GM23338 (cell line): ENCODE measurements around the gene SMIM21. TPM values are rescaled to one million over a fixed set of nuclear protein-coding genes. Genes with fewer than 3 reads are reported as not detected.

Source experiments
- ATAC-seq: fragments of 200-7000 bp; cut with Tn5 transposase; 3 replicates; pipeline ENCODE4 v1.9.1; 2020
- DNase-seq: peaks from one replicate; pipeline ENCODE4 v3.0.0-alpha.2; 2015; ENCODE audit warnings: low spot score
- H2AFZ ChIP-seq: fragments of 200-600 bp; sonication (generic); 2 replicates; pipeline ENCODE4 v1.8.0; 2016; ENCODE audit warnings: antibody characterized with exemption, mild to moderate bottlenecking, moderate library complexity
- H3F3A ChIP-seq: fragments of 200-600 bp; sonication (generic); replicated peaks from 2 replicates; pipeline ENCODE4 v1.8.0; 2017; ENCODE audit warnings: antibody characterized with exemption, mixed run types, low read depth
- H3K27ac ChIP-seq: fragments of 200-600 bp; sonication (generic); 2 replicates; pipeline ENCODE4 v1.6.1; 2016; ENCODE audit warnings: low read depth
- H3K27me3 ChIP-seq: fragments of 200-600 bp; sonication (generic); 2 replicates; pipeline ENCODE4 v1.8.0; 2016; ENCODE audit warnings: mild to moderate bottlenecking, mixed run types, moderate library complexity; ENCODE audit not compliant: insufficient read depth
- H3K36me3 ChIP-seq: fragments of 200-600 bp; sonication (generic); 2 replicates; pipeline ENCODE4 v1.8.0; 2016; ENCODE audit warnings: mild to moderate bottlenecking; ENCODE audit not compliant: insufficient read depth
- H3K4me1 ChIP-seq: fragments of 200-600 bp; sonication (generic); 2 replicates; pipeline ENCODE4 v1.8.0; 2016; ENCODE audit warnings: mild to moderate bottlenecking, moderate library complexity; ENCODE audit not compliant: insufficient read depth
- H3K4me2 ChIP-seq: fragments of 200-600 bp; sonication (generic); 2 replicates; pipeline ENCODE4 v1.7.1; 2017; ENCODE audit warnings: mixed run types
- H3K4me3 ChIP-seq: fragments of 200-600 bp; sonication (generic); 2 replicates; pipeline ENCODE4 v1.6.1; 2016; ENCODE audit warnings: mixed run types
- H3K79me2 ChIP-seq: fragments of 200-600 bp; sonication (generic); replicated peaks from 2 replicates; pipeline ENCODE4 v1.8.0; 2017; ENCODE audit warnings: mild to moderate bottlenecking; ENCODE audit not compliant: insufficient read depth
- H3K9me2 ChIP-seq: fragments of 200-600 bp; sonication (generic); 2 replicates; pipeline ENCODE4 v1.8.0; 2017; ENCODE audit not compliant: insufficient read depth
- H4K20me1 ChIP-seq: fragments of 200-600 bp; sonication (generic); replicated peaks from 2 replicates; pipeline ENCODE4 v1.8.0; 2017; ENCODE audit warnings: mild to moderate bottlenecking; ENCODE audit not compliant: insufficient read depth
- H3K27ac Mint-ChIP-seq: 2 replicates; pipeline ENCODE4 v1.8.0; 2020; ENCODE audit warnings: inconsistent platforms, mild to moderate bottlenecking, moderate library complexity, mixed read lengths
- H3K27me3 Mint-ChIP-seq: 3 replicates; pipeline ENCODE4 v1.8.0; 2022; ENCODE audit warnings: low read depth, mild to moderate bottlenecking, moderate library complexity, mixed read lengths, inconsistent platforms; ENCODE audit not compliant: insufficient read depth, poor library complexity
- H3K36me3 Mint-ChIP-seq: 3 replicates; pipeline ENCODE4 v1.8.0; 2021; ENCODE audit warnings: low read depth, mild to moderate bottlenecking, inconsistent platforms, moderate library complexity, mixed read lengths
- H3K4me1 Mint-ChIP-seq: 3 replicates; pipeline ENCODE4 v1.8.0; 2020; ENCODE audit warnings: mild to moderate bottlenecking, inconsistent platforms, mixed read lengths
- H3K4me3 Mint-ChIP-seq: 3 replicates; pipeline ENCODE4 v1.8.0; 2021; ENCODE audit warnings: moderate library complexity, mild to moderate bottlenecking, inconsistent platforms, mixed read lengths
- H3K9me3 Mint-ChIP-seq: 3 replicates; pipeline ENCODE4 v1.8.0; 2020; ENCODE audit warnings: moderate library complexity, mild to moderate bottlenecking, inconsistent platforms, mixed read lengths
- CREB1 ChIP-seq: fragments of 250-450 bp; sonication (Bioruptor Pico); IDR thresholded peaks from 2 replicates; pipeline ENCODE4 v1.5.0; 2020; ENCODE audit warnings: low read depth, mild to moderate bottlenecking, moderate library complexity
- CTCF ChIP-seq, 2 experiments: fragments of 200-600 bp in 1 of 2; sonication (generic) in 1 of 2; conservative IDR thresholded peaks; 2 replicates each; pipeline versions ENCODE4 v1.5.1 to v1.6.1; 2016 to 2017; ENCODE audit warnings: antibody characterized with exemption in 2 of 2, low read depth in 2 of 2, mild to moderate bottlenecking in 2 of 2, moderate library complexity in 1 of 2
- EZH2 ChIP-seq: fragments of 200-600 bp; sonication (generic); IDR thresholded peaks from one replicate; pipeline ENCODE4 v1.8.0; 2017; ENCODE audit warnings: antibody characterized with exemption, mild to moderate bottlenecking, low read depth; ENCODE audit not compliant: unreplicated experiment
- EZH2phosphoT487 ChIP-seq: fragments of 200-600 bp; sonication (generic); IDR thresholded peaks from one replicate; pipeline ENCODE4 v1.8.1; 2018; ENCODE audit warnings: antibody characterized with exemption; ENCODE audit not compliant: unreplicated experiment
- JUNB ChIP-seq: IDR thresholded peaks from one replicate; pipeline ENCODE4 v1.6.1; 2016; ENCODE audit warnings: antibody characterized with exemption; ENCODE audit not compliant: unreplicated experiment
- NANOG ChIP-seq: IDR thresholded peaks from 2 replicates; pipeline ENCODE4 v1.6.1; 2016; ENCODE audit warnings: antibody characterized with exemption, borderline replicate concordance
- POLR2AphosphoS5 ChIP-seq: IDR thresholded peaks from 2 replicates; pipeline ENCODE4 v1.6.1; 2016; ENCODE audit warnings: antibody characterized with exemption, low read depth
- STAT1 ChIP-seq: IDR thresholded peaks from one replicate; pipeline ENCODE4 v1.6.1; 2016; ENCODE audit warnings: antibody characterized with exemption; ENCODE audit not compliant: unreplicated experiment
- ZNF114 ChIP-seq: fragments of 250-450 bp; sonication (Bioruptor Pico); IDR thresholded peaks from 2 replicates; pipeline ENCODE4 v1.5.0; 2020; ENCODE audit warnings: mild to moderate bottlenecking, moderate library complexity
- ZNF331 ChIP-seq: fragments of 250-450 bp; sonication (Bioruptor Pico); IDR thresholded peaks from 2 replicates; pipeline ENCODE4 v1.5.0; 2020; ENCODE audit warnings: low read depth, mild to moderate bottlenecking, moderate library complexity
- ZNF462 ChIP-seq: fragments of 250-450 bp; sonication (Bioruptor Pico); IDR thresholded peaks from 2 replicates; pipeline ENCODE4 v1.5.0; 2020; ENCODE audit warnings: mild to moderate bottlenecking, moderate library complexity
- polyA plus RNA-seq: library from polyadenylated mRNA; unstranded; fragments of >200 nt; fragmentation: Nextera tagmentation; extraction: Ambion mirVana; gene quantifications from 2 replicates; pipeline ENCODE4 v1.2.1, GENCODE V29; 2016
- total RNA-seq: library from RNA; depleted of rRNA; stranded (reverse); fragments of >200 nt; shearing (Covaris generic); gene quantifications from 2 replicates; pipeline ENCODE4 v1.2.3, GENCODE V29; 2014
- TF ChIP-seq, protein P1 (sequence below): IDR thresholded peaks from one replicate; pipeline ENCODE4 v1.6.1; 2018; ENCODE audit warnings: antibody characterized with exemption; ENCODE audit not compliant: unreplicated experiment

The SMIM21 gene
- total and polyA plus RNA-seq, 2 experiments from 2014 or later, result not detected

DNA sequence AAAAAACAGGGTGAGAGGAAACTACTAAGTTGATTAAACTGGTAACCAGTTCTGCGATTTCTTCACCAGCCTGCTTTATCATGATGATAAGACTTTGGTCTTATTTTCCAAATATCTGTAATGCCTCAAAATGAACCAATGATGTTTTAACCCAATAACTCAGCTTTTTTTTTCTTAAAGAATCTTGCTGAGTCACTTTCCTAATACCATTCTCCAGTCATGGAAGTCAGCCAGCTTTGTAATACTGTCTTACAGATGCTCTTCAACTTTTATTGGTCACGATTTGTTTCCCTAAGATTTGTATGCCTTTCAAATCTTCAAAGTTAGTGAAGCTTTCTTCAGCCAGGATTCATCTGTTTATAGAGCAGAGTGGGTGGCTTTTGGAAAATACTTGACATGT is 47.7 kb upstream of the SMIM21 start:
- H3K4me3 Mint-ChIP-seq, result no peak overlapping the region
- H3K36me3 Mint-ChIP-seq, result no peaks in the 10 kb centered on the region
- H3K27me3 Mint-ChIP-seq, result no peaks in the 10 kb centered on the region
- no peaks in the 10 kb centered on the region for H3K9me3 Mint-ChIP-seq
- Histone ChIP-seq H2AFZ (no peak overlapping the region), H3F3A (no peaks in the 10 kb centered on the region), H3K27me3 (no peaks in the 10 kb centered on the region), H3K36me3 (no peaks in the 10 kb centered on the region), H4K20me1 (no peaks in the 10 kb centered on the region), H3K4me2 (no peak overlapping the region), H3K27ac (no peak overlapping the region), H3K9me2 (no peaks in the 10 kb centered on the region), H3K4me3 (no peak overlapping the region), H3K79me2 (no peaks in the 10 kb centered on the region), H3K4me1 (peaks cover 9% of the 10 kb centered on the region; the same call in 1 of the 2 replicates)
- ATAC-seq (no peak), DNase-seq (no peak)
- peaks cover 11% of the 10 kb centered on the region; the same call in 2 of the 3 replicates for H3K4me1 Mint-ChIP-seq
- no peak overlapping the region for H3K27ac Mint-ChIP-seq
- TF ChIP-seq ZNF462 (CRISPR knock-in tag) (no peak), CTCF (conservative IDR thresholded peaks at IDR 0.05; ENCODE audit: low read depth in 2 of 2) (no peak), ZNF331 (no peak), JUNB (no peak), NANOG (no peak), ZNF114 (no peak), EZH2 (no peak), CREB1 (CRISPR knock-in tag) (no peak), STAT1 (no peak), POLR2AphosphoS5 (no peak), EZH2phosphoT487 (no peak)
- TF ChIP-seq, protein P1, sequence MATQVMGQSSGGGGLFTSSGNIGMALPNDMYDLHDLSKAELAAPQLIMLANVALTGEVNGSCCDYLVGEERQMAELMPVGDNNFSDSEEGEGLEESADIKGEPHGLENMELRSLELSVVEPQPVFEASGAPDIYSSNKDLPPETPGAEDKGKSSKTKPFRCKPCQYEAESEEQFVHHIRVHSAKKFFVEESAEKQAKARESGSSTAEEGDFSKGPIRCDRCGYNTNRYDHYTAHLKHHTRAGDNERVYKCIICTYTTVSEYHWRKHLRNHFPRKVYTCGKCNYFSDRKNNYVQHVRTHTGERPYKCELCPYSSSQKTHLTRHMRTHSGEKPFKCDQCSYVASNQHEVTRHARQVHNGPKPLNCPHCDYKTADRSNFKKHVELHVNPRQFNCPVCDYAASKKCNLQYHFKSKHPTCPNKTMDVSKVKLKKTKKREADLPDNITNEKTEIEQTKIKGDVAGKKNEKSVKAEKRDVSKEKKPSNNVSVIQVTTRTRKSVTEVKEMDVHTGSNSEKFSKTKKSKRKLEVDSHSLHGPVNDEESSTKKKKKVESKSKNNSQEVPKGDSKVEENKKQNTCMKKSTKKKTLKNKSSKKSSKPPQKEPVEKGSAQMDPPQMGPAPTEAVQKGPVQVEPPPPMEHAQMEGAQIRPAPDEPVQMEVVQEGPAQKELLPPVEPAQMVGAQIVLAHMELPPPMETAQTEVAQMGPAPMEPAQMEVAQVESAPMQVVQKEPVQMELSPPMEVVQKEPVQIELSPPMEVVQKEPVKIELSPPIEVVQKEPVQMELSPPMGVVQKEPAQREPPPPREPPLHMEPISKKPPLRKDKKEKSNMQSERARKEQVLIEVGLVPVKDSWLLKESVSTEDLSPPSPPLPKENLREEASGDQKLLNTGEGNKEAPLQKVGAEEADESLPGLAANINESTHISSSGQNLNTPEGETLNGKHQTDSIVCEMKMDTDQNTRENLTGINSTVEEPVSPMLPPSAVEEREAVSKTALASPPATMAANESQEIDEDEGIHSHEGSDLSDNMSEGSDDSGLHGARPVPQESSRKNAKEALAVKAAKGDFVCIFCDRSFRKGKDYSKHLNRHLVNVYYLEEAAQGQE, result no peak
